ENCODE data around the gene MAP3K14. TPM values are rescaled to one million over a fixed set of nuclear protein-coding genes. Genes with fewer than 3 reads are reported as not detected.
"Not testable (repeated sequence)": the region's sequence is repeated elsewhere in the genome, so short reads cannot be mapped to it uniquely, and the experiment has no call there.

The MAP3K14 gene
- total and polyA plus RNA-seq, 5 donors, result 10.8 to 17.1 (median 15.0) TPM

DNA sequence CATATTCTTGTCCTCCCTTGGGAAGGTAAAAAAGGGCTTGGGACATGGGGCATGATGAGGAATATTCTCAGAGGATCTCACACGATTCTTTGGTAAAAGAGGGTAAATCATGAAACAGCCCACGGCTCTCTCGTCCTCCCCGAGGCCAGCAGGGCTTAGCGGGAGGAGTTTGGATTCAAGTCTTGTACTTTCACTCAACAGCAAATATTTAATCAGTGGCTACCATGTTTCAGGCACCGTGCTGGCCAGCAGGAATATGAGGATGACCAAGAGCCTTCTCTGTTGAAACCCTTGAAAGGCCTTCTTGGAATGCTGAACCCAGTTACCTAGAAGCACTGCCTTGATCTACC, 8.8 kb downstream of the MAP3K14 start:
- Histone ChIP-seq H3K4me3 (ENCODE audit: low read length) (no peak overlapping the region), H3K27ac (ENCODE audit: low read length) (peak overlapping the region; percentile 28), H3K4me1 (ENCODE audit: control insufficient read depth, insufficient read depth, low read length) (peaks cover 39% of the 10 kb centered on the region), H3K27me3 (ENCODE audit: control insufficient read depth, insufficient read depth) (no peaks in the 10 kb centered on the region), H3K9me3 (ENCODE audit: control insufficient read depth, low read length) (no peaks in the 10 kb centered on the region)
- DNase-seq, result no peak
- ATAC-seq, result no peak
- intact Hi-C loops (cut with DNase I), result no loop called here
- WGBS, result 71% methylated on average over 6 of the region's 6 CpGs

GRCh38 chr17:45307290-45308015, 9.4 kb downstream of the MAP3K14 start:
- H3K9me3 ChIP-seq (ENCODE audit: control insufficient read depth, low read length), result no peaks in the 10 kb centered on the region
- peak; percentile 34 to 42 for ATAC-seq
- H3K27ac ChIP-seq (ENCODE audit: low read length), result peak overlapping the region; percentile 28
- no peaks in the 10 kb centered on the region for H3K27me3 ChIP-seq (ENCODE audit: control insufficient read depth, insufficient read depth)
- 42% methylated on average over 9 of the region's 9 CpGs for WGBS
- H3K4me3 ChIP-seq (ENCODE audit: low read length), result no peak overlapping the region
- H3K4me1 ChIP-seq (ENCODE audit: control insufficient read depth, insufficient read depth, low read length), result peaks cover 39% of the 10 kb centered on the region
- intact Hi-C loops (cut with DNase I), result no loop called here
- DNase-seq, result peak in 1 of 3 donors; percentile 73

DNA sequence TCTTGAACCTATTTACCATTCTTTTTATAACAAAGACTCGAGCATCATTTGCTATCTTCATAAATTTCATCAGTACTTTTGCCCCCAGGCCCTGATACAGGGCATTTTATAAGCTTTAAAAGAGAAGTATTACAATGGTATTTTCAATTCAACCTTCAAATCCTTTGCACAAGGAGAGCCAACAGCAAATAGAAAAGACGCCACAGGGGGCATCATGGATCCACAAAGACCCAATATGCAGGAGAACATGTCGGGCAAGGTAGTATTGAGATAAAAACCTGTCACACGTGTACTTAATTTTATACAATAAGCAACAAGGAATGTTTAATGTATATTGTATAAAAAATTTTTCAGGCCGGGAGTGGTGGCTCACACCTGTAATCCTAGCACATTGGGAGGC, 10.2 kb downstream of the MAP3K14 start:
- intact Hi-C loops (cut with DNase I), result no loop called here
- Histone ChIP-seq H3K4me1 (ENCODE audit: control insufficient read depth, insufficient read depth, low read length) (peaks cover 33% of the 10 kb centered on the region), H3K27me3 (ENCODE audit: control insufficient read depth, insufficient read depth) (no peaks in the 10 kb centered on the region), H3K27ac (ENCODE audit: low read length) (peak overlapping the region; percentile 24), H3K4me3 (ENCODE audit: low read length) (no peak overlapping the region), H3K9me3 (ENCODE audit: control insufficient read depth, low read length) (no peaks in the 10 kb centered on the region)
- no peak for DNase-seq
- no peak for ATAC-seq
- WGBS, result 79% methylated on average over 5 of the region's 5 CpGs

DNA sequence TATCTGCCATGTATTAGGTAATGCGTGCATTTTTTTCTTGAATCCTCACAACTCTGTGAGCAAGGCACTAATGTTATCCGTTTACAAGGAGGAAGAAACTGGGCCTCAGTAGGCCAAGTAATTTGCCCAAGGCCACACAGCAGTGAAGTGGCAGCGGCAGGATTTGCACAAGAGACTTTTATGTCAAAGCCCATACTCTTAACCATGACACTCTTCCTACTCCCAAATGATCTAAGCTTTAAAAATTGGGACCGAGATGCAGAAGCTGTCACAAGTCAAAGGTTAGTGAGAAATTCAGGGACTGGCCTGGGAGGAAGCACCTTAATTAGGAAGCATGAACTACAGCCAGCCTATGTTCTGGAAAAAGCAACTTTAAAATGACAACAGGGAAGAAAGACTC, 10.7 kb downstream of the MAP3K14 start:
- intact Hi-C loops (cut with DNase I), result no loop called here
- Histone ChIP-seq H3K27me3 (ENCODE audit: control insufficient read depth, insufficient read depth) (no peaks in the 10 kb centered on the region), H3K9me3 (ENCODE audit: control insufficient read depth, low read length) (no peaks in the 10 kb centered on the region), H3K4me1 (ENCODE audit: control insufficient read depth, insufficient read depth, low read length) (peaks cover 29% of the 10 kb centered on the region), H3K27ac (ENCODE audit: low read length) (peak overlapping the region; percentile 54), H3K4me3 (ENCODE audit: low read length) (no peak overlapping the region)
- DNase-seq (no peak), ATAC-seq (no peak)
- WGBS, result 63% methylated on average over 4 of the region's 4 CpGs

GRCh38 chr17:45305530-45306087, 11.2 kb downstream of the MAP3K14 start:
- ATAC-seq (no peak), DNase-seq (no peak)
- Histone ChIP-seq H3K9me3 (ENCODE audit: control insufficient read depth, low read length) (no peaks in the 10 kb centered on the region), H3K27me3 (ENCODE audit: control insufficient read depth, insufficient read depth) (no peaks in the 10 kb centered on the region), H3K4me3 (ENCODE audit: low read length) (no peak overlapping the region), H3K27ac (ENCODE audit: low read length) (peak overlapping the region; percentile 92), H3K4me1 (ENCODE audit: control insufficient read depth, insufficient read depth, low read length) (peaks cover 25% of the 10 kb centered on the region)
- WGBS, result 65% methylated on average over 3 of the region's 3 CpGs
- intact Hi-C loops (cut with DNase I), result no loop called here

GRCh38 chr17:45302649-45303173, 14.1 kb downstream of the MAP3K14 start:
- H3K4me1 ChIP-seq (ENCODE audit: control insufficient read depth, insufficient read depth, low read length), result peaks cover 18% of the 10 kb centered on the region
- no peaks in the 10 kb centered on the region for H3K9me3 ChIP-seq (ENCODE audit: control insufficient read depth, low read length)
- H3K27ac ChIP-seq (ENCODE audit: low read length), result peak overlapping the region; percentile 60
- H3K27me3 ChIP-seq (ENCODE audit: control insufficient read depth, insufficient read depth), result no peaks in the 10 kb centered on the region
- WGBS, result 61% methylated on average over 10 of the region's 10 CpGs
- peak in 2 of 3 donors; percentile 51 to 73 for DNase-seq
- peak; percentile 45 to 58 for ATAC-seq
- intact Hi-C loops (cut with DNase I), result no loop called here
- no peak overlapping the region for H3K4me3 ChIP-seq (ENCODE audit: low read length)

- WGBS, result 61% methylated on average over 9 of the region's 9 CpGs
- DNase-seq; H3K27me3 ChIP-seq (ENCODE audit: control insufficient read depth, insufficient read depth); H3K27ac ChIP-seq (ENCODE audit: low read length); ATAC-seq; H3K9me3 ChIP-seq (ENCODE audit: control insufficient read depth, low read length); H3K4me3 ChIP-seq (ENCODE audit: low read length); intact Hi-C loops (cut with DNase I): not testable (repeated sequence)
- peaks cover 18% of the 10 kb centered on the region for H3K4me1 ChIP-seq (ENCODE audit: control insufficient read depth, insufficient read depth, low read length)
Measured at GRCh38 chr17:45302220-45302619, 14.6 kb downstream of the MAP3K14 start.

DNA sequence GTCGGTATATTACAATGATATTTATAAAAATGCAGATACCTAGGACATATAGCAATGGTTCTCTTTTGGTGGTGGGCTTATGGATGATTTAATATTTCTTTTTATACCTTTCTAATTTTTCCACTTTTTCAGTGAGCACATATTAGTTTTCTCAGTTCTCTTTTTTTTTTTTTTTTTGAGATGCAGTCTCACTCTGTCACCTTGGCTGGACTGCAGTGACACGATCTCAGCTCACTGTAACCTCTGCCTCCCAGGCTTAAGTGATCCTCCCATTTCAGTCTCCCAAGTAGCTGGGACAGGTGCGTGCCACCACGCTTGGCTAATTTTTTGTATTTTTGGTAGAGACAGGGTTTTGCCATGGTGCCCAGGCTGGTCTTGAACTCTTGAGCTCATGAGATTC, 15.1 kb downstream of the MAP3K14 start:
- intact Hi-C loops (cut with DNase I), result no loop called here
- H3K27ac ChIP-seq (ENCODE audit: low read length), result peak overlapping the region; percentile 15
- H3K4me1 ChIP-seq (ENCODE audit: control insufficient read depth, insufficient read depth, low read length), result peaks cover 22% of the 10 kb centered on the region
- no peaks in the 10 kb centered on the region for H3K9me3 ChIP-seq (ENCODE audit: control insufficient read depth, low read length)
- no peaks in the 10 kb centered on the region for H3K27me3 ChIP-seq (ENCODE audit: control insufficient read depth, insufficient read depth)
- no peak for DNase-seq
- no peak overlapping the region for H3K4me3 ChIP-seq (ENCODE audit: low read length)
- whole genome bisulfite sequencing, result 89% methylated on average over 4 of the region's 4 CpGs
- no peak for ATAC-seq

DNA sequence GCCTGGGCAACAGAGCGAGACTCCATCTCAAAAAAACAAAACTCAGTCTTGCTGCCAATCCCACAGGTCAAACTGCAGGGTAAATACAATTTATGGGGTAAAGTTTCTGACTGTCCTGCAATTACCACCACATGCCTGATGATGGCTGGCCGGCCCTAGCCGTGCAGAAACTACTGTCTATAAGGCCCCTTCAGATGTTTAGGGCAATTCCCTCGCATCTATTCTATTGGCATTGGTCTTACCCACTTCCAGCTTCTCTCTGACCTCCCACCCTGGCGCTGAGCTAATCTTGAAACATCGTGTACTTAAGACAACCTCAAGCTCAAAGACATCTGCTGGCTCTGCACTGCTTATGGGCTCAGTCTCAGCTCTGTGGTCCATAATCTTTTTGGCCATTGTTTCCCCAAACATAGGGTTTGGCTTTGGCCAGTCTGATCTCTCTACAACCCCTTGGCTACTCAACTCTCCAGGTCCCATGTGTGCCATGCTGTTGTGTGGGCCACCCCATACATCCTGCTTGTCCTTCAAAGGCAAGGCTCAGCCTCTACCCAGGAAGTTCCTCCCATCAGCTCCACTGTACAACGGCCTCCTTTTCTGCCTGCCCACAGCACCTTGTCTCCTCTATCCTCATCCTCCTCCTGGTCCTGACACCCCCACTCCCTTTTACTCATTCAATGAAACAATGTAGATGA, 16.6 kb downstream of the MAP3K14 start:
- DNase-seq, result peak in 1 of 3 donors; percentile 35
- ATAC-seq, result no peak
- no peaks in the 10 kb centered on the region for H3K9me3 ChIP-seq (ENCODE audit: control insufficient read depth, low read length)
- H3K4me3 ChIP-seq (ENCODE audit: low read length), result no peak overlapping the region
- intact Hi-C loops (cut with DNase I), result no loop called here
- H3K4me1 ChIP-seq (ENCODE audit: control insufficient read depth, insufficient read depth, low read length), result peaks cover 30% of the 10 kb centered on the region
- H3K27ac ChIP-seq (ENCODE audit: low read length), result peak overlapping the region; percentile 76
- 81% methylated on average over 7 of the region's 7 CpGs for WGBS
- H3K27me3 ChIP-seq (ENCODE audit: control insufficient read depth, insufficient read depth), result no peaks in the 10 kb centered on the region

GRCh38 chr17:45299361-45299760, 17.5 kb downstream of the MAP3K14 start:
- 27% methylated on average over 2 of the region's 2 CpGs for WGBS
- DNase-seq (peak in 1 of 3 donors; percentile 56), ATAC-seq (peak in 1 of 2 donors; percentile 29)
- Histone ChIP-seq H3K27me3 (ENCODE audit: control insufficient read depth, insufficient read depth) (no peaks in the 10 kb centered on the region), H3K4me3 (ENCODE audit: low read length) (no peak overlapping the region), H3K27ac (ENCODE audit: low read length) (peak overlapping the region; percentile 14), H3K9me3 (ENCODE audit: control insufficient read depth, low read length) (no peaks in the 10 kb centered on the region), H3K4me1 (ENCODE audit: control insufficient read depth, insufficient read depth, low read length) (peaks cover 33% of the 10 kb centered on the region)
- intact Hi-C loops (cut with DNase I), result no loop called here

Data from right cardiac atrium (tissue), 5 donors.